Tibial artery (tissue), 4 donors: Measurements from ENCODE around the gene MAST1.

Experiments
- DNase-seq, 2 donors: peaks; one replicate each; pipeline ENCODE4 v3.0.0-alpha.2; 2019
- H3K27ac ChIP-seq, 2 donors: fragments of 200-600 bp; sonication (generic) in 1 of 2; 1 replicate in 1 of 2; 2 replicates in 1 of 2; pipeline ENCODE4 v1.5.1; 2018 to 2019; ENCODE audit warnings: mild to moderate bottlenecking in 1 of 2
- H3K27me3 ChIP-seq, 2 donors: fragments of 200-600 bp; sonication (generic) in 1 of 2; one replicate each; pipeline versions ENCODE4 v1.5.1 to v1.6.0; 2016 to 2019
- H3K36me3 ChIP-seq, 3 donors: fragments of 200-600 bp; sonication (generic) in 2 of 3; one replicate each; pipeline ENCODE4 v1.5.1; 2016 to 2019; ENCODE audit warnings: mild to moderate bottlenecking in 2 of 3
- H3K4me1 ChIP-seq, 4 donors: fragments of 200-600 bp; sonication (generic) in 2 of 4; 1 replicate in 3 of 4; 2 replicates in 1 of 4; pipeline ENCODE4 v1.5.1; 2016 to 2019
- H3K4me3 ChIP-seq, 2 donors: fragments of 200-600 bp; sonication (generic) in 1 of 2; 1 replicate in 1 of 2; 2 replicates in 1 of 2; pipeline ENCODE4 v1.5.1; 2018 to 2019; ENCODE audit warnings: mild to moderate bottlenecking in 2 of 2
- H3K9me3 ChIP-seq, 3 donors: fragments of 200-600 bp; sonication (generic) in 1 of 3; one replicate each; pipeline ENCODE4 v1.5.1; 2016 to 2019
- intact Hi-C: fragments of 100-400 bp; cut with DNase I; formaldehyde crosslinking; loops from one replicate; pipeline ENCODE4 v1.15.0; 2023; ENCODE audit warnings: low total_unique reads
- TF ChIP-seq, protein P1 (sequence below), 2 experiments: fragments of 200-600 bp in 1 of 2; fragments of 450-650 bp in 1 of 2; IDR thresholded peaks; one replicate each; pipeline ENCODE4 v1.5.1; 2017 to 2019; ENCODE audit warnings: antibody characterized with exemption in 2 of 2, mild to moderate bottlenecking in 1 of 2, moderate library complexity in 1 of 2

The MAST1 gene

DNA sequence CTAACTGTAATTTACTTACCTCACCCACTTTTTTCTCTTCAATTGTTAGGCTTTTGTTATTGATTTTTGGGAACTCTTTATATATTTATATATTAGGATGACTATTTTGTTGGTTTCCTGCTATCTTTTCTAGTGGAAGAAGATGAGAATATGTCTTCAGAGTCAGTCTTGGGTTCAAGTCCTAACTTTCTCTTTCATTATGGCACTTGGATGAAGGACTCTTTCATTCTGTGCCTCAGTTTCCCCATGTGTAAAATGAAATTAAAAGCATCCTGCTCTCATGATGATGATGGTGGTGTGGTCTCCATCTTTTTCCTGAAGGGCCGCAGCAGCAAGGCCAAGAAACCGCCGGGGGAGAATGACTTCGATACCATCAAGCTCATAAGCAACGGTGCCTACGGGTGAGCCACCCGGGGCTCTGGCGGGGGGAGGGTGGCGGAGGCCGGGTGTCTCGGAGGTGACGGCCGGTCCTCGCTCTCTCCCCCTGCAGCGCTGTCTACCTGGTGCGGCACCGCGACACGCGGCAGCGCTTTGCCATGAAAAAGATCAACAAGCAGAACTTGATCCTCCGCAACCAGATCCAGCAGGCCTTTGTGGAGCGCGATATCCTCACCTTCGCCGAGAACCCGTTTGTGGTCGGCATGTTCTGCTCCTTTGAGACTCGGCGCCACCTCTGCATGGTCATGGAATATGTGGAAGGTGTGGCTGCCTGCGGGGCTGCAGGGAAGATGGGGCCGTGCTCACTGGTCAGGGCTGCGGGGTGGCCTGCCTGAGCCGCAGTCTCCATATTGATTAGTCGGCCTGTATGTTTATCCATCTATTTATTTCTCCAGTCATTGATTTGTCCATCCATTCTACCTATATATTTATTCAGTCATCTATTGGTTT lies 20.0 kb downstream of the MAST1 start:
- Histone ChIP-seq H3K27me3 (no peaks in the 10 kb centered on the region), H3K4me3 (no peak overlapping the region), H3K27ac (no peak overlapping the region), H3K9me3 (peaks cover 0 to 6% (median 0%) of the 10 kb centered on the region in 3 donors), H3K36me3 (no peaks in the 10 kb centered on the region), H3K4me1 (no peaks in the 10 kb centered on the region)
- TF ChIP-seq, protein P1, sequence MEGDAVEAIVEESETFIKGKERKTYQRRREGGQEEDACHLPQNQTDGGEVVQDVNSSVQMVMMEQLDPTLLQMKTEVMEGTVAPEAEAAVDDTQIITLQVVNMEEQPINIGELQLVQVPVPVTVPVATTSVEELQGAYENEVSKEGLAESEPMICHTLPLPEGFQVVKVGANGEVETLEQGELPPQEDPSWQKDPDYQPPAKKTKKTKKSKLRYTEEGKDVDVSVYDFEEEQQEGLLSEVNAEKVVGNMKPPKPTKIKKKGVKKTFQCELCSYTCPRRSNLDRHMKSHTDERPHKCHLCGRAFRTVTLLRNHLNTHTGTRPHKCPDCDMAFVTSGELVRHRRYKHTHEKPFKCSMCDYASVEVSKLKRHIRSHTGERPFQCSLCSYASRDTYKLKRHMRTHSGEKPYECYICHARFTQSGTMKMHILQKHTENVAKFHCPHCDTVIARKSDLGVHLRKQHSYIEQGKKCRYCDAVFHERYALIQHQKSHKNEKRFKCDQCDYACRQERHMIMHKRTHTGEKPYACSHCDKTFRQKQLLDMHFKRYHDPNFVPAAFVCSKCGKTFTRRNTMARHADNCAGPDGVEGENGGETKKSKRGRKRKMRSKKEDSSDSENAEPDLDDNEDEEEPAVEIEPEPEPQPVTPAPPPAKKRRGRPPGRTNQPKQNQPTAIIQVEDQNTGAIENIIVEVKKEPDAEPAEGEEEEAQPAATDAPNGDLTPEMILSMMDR (IDR thresholded peaks at IDR 0.05): no peak
- intact Hi-C loops: no loop called here
- no peak for DNase-seq

DNA sequence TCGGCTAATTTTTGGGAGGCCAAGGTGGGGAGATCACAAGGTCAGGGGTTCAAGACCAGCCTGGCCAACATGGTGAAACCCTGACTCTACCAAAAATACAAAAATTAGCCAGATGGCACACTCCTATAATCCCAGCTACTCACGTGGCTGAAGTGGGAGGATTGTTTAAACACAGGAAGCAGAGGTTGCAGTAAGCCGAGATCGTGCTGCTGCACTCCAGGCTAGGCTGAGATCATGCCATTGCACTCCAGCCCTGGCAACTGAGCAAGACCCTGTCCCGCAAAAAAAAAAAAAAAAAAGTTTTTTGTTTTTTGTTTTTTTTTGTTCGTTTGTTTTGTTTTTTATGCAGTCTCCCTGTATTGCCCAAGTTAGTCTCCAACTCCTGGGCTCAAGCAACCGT lies 21.2 kb downstream of the MAST1 start:
- no peaks in the 10 kb centered on the region for H3K27me3 ChIP-seq
- DNase-seq: no peak
- H3K27ac ChIP-seq: no peak overlapping the region
- H3K36me3 ChIP-seq: no peaks in the 10 kb centered on the region
- intact Hi-C loops: no loop called here
- no peak overlapping the region for H3K4me3 ChIP-seq
- no peaks in the 10 kb centered on the region for H3K4me1 ChIP-seq
- peaks cover 0 to 6% (median 0%) of the 10 kb centered on the region in 3 donors for H3K9me3 ChIP-seq
- TF ChIP-seq, protein P1 (IDR thresholded peaks at IDR 0.05): no peak

DNA sequence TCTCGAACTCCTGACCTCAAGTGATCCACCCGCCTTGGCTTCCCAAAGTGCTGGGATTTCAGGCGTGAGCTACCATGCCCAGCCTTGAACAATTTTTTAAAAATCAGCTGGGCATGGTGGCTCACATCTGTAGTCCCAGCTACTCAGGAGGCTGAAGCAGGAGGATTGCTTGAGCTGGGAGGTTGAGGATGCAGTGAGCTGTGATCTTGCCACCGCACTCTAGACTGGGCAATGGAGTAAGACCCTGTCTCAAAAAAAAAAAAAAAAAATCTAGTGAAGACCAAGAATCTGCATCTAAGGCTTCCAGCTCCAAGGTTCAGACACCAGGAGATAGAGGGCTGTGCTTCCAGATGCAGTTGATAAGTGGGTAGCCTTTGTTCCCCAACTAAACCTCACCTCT lies 25.8 kb downstream of the MAST1 start:
- H3K36me3 ChIP-seq: no peaks in the 10 kb centered on the region
- DNase-seq: no peak
- H3K9me3 ChIP-seq: no peaks in the 10 kb centered on the region
- TF ChIP-seq, protein P1 (IDR thresholded peaks at IDR 0.05): no peak
- H3K27me3 ChIP-seq: peaks cover 0 to 39% of the 10 kb centered on the region in 2 donors
- H3K4me3 ChIP-seq: no peak overlapping the region
- H3K4me1 ChIP-seq: peaks cover 0 to 7% (median 6%) of the 10 kb centered on the region in 4 donors
- H3K27ac ChIP-seq: no peak overlapping the region
- intact Hi-C loops: no loop called here

DNA sequence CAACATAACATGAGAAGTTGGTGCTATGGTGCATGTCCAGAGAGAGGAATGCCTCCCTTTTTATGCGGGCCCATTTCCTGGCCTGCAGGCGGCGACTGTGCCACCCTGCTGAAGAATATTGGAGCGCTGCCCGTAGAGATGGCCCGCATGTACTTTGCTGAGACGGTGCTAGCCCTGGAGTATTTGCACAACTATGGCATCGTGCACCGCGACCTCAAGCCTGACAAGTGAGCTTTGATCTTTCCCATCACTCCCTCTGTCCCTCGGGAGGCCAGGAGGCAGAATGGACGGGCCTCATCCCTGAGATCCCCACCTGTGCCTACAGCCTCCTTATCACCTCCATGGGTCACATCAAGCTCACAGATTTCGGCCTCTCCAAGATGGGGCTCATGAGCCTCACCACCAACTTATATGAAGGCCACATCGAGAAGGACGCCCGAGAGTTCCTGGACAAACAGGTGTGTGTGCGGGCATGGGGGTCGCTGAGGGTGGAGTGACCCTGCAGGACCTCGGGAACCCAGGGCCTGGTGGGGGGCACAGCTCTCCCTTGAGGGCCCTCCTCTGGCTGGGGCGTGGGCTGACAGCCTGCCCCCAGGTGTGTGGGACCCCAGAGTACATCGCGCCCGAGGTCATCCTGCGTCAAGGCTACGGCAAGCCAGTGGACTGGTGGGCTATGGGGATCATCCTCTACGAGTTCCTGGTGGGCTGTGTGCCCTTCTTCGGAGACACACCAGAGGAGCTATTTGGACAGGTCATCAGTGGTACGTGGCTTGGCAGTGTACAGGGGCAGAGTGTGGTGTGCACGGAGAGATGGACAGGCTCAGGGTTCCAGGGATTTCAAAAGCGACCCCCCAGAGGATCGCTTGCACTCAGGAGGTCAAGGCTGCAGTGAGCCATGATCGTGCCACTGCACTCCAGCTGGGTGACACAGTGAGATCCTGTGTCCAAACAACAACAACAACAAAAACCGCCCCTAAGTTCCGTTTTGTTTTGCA lies 26.7 kb downstream of the MAST1 start:
- TF ChIP-seq, protein P1 (IDR thresholded peaks at IDR 0.05): no peak
- H3K36me3 ChIP-seq: no peaks in the 10 kb centered on the region
- H3K27ac ChIP-seq: no peak overlapping the region
- peaks cover 0 to 7% (median 6%) of the 10 kb centered on the region in 4 donors for H3K4me1 ChIP-seq
- H3K4me3 ChIP-seq: no peak overlapping the region
- peaks cover 0 to 39% of the 10 kb centered on the region in 2 donors for H3K27me3 ChIP-seq
- no peaks in the 10 kb centered on the region for H3K9me3 ChIP-seq
- intact Hi-C loops: no loop called here
- no peak for DNase-seq

DNA sequence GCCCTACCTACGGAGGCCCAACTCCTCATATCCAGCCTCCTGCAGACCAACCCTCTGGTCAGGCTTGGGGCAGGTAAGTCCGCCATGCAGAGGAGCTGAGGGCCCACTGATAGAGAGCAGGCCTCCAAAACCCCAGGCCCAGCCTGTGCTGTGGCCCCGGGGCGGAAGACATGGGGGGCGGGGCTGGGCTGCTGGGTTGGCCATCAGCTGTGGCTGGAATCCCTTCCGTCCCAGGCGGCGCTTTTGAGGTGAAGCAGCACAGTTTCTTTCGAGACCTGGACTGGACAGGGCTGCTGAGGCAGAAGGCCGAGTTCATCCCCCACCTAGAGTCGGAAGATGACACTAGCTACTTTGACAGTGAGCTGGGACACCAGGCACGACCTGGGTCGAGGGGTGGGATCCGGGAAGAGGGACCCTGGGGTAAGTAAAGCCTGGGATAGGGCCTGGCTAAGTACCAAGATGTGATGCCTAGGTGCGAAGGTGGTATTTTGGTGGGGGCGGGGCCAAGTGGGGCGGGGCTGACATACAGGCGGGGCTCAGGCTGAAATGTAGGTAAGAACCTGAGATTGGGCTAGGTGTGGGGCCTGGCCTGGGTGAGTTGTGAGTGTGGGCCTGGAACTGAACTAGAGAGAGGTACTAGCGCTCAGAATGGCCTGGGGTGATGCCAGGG lies 27.6 kb downstream of the MAST1 start:
- no peaks in the 10 kb centered on the region for H3K9me3 ChIP-seq
- peaks cover 0 to 7% (median 6%) of the 10 kb centered on the region in 4 donors for H3K4me1 ChIP-seq
- H3K27me3 ChIP-seq: peaks cover 0 to 39% of the 10 kb centered on the region in 2 donors
- DNase-seq: no peak
- no peak overlapping the region for H3K27ac ChIP-seq
- no peaks in the 10 kb centered on the region for H3K36me3 ChIP-seq
- intact Hi-C loops: no loop called here
- TF ChIP-seq, protein P1 (IDR thresholded peaks at IDR 0.05): no peak
- no peak overlapping the region for H3K4me3 ChIP-seq
